Neural progenitor cell (in vitro differentiated cells): ENCODE data around the gene ATAD2B. TPM values are rescaled to one million over a fixed set of nuclear protein-coding genes. Genes with fewer than 3 reads are reported as not detected.

Experiments
- DNase-seq: peaks from one replicate; pipeline ENCODE4 v3.0.0-alpha.2; 2016; ENCODE audit warnings: low spot score
- H2AFZ ChIP-seq: fragments of 200-600 bp; sonication (generic); replicated peaks from 2 replicates; pipeline ENCODE4 v1.6.1; 2016; ENCODE audit warnings: antibody characterized with exemption
- H3F3A ChIP-seq: fragments of 200-600 bp; sonication (generic); 2 replicates; pipeline ENCODE4 v1.6.1; 2016; ENCODE audit warnings: antibody characterized with exemption, low read depth
- H3K27ac ChIP-seq: fragments of 200-600 bp; sonication (generic); 2 replicates; pipeline ENCODE4 v1.5.1; 2016; ENCODE audit warnings: mild to moderate bottlenecking
- H3K27me3 ChIP-seq: fragments of 200-600 bp; sonication (generic); 2 replicates; pipeline ENCODE4 v1.6.1; 2016; ENCODE audit warnings: mild to moderate bottlenecking, moderate library complexity
- H3K36me3 ChIP-seq: fragments of 200-600 bp; sonication (generic); 2 replicates; pipeline ENCODE4 v1.5.1; 2016
- H3K4me1 ChIP-seq: fragments of 200-600 bp; sonication (generic); 2 replicates; pipeline ENCODE4 v1.6.1; 2016; ENCODE audit warnings: mixed run types
- H3K4me2 ChIP-seq: fragments of 200-600 bp; sonication (generic); 2 replicates; pipeline ENCODE4 v1.6.1; 2016
- H3K4me3 ChIP-seq: fragments of 200-600 bp; sonication (generic); 2 replicates; pipeline ENCODE4 v1.5.1; 2016
- H3K79me2 ChIP-seq: fragments of 200-600 bp; sonication (generic); 2 replicates; pipeline ENCODE4 v1.6.1; 2016; ENCODE audit warnings: low read depth
- H3K9ac ChIP-seq: fragments of 200-600 bp; sonication (generic); 2 replicates; pipeline ENCODE4 v1.6.1; 2016
- H3K9me3 ChIP-seq: fragments of 200-600 bp; sonication (generic); 2 replicates; pipeline ENCODE4 v1.5.1; 2016; ENCODE audit warnings: low read depth
- H4K20me1 ChIP-seq: fragments of 200-600 bp; sonication (generic); 2 replicates; pipeline ENCODE4 v1.6.1; 2016; ENCODE audit warnings: low read depth
- H3K27ac Mint-ChIP-seq: 3 replicates; pipeline ENCODE4 v1.8.0; 2021; ENCODE audit warnings: mixed read lengths
- H3K27me3 Mint-ChIP-seq: 2 replicates; pipeline ENCODE4 v1.8.0; 2022; ENCODE audit warnings: low read depth, mild to moderate bottlenecking, inconsistent platforms, moderate library complexity, mixed read lengths; ENCODE audit not compliant: insufficient read depth
- H3K36me3 Mint-ChIP-seq: 3 replicates; pipeline ENCODE4 v1.8.0; 2021; ENCODE audit warnings: mixed read lengths
- H3K4me1 Mint-ChIP-seq: 3 replicates; pipeline ENCODE4 v1.8.0; 2021; ENCODE audit warnings: mixed read lengths
- H3K4me3 Mint-ChIP-seq: 3 replicates; pipeline ENCODE4 v1.8.0; 2021; ENCODE audit warnings: mild to moderate bottlenecking, moderate library complexity, mixed read lengths
- H3K9me3 Mint-ChIP-seq: 3 replicates; pipeline ENCODE4 v1.8.0; 2020; ENCODE audit warnings: mixed read lengths
- CTCF ChIP-seq: fragments of 200-600 bp; sonication (generic); IDR thresholded peaks from 2 replicates; pipeline ENCODE4 v1.5.1; 2017; ENCODE audit warnings: antibody characterized with exemption, mild to moderate bottlenecking
- EZH2 ChIP-seq: fragments of 200-600 bp; sonication (generic); IDR thresholded peaks from 2 replicates; pipeline ENCODE4 v1.6.1; 2017; ENCODE audit warnings: antibody characterized with exemption, mild to moderate bottlenecking, moderate library complexity
- EZH2phosphoT487 ChIP-seq: fragments of 200-600 bp; sonication (generic); IDR thresholded peaks from 2 replicates; pipeline ENCODE4 v1.6.1; 2017; ENCODE audit warnings: antibody characterized with exemption
- total RNA-seq: library from RNA; depleted of rRNA; stranded (reverse); fragments of >200 nt; gene quantifications from 2 replicates; pipeline ENCODE4 v1.2.3, GENCODE V29; 2015; ENCODE audit warnings: low replicate concordance

ATAD2B gene
- total RNA-seq, 1 donor from 2014 or later = 38.7 TPM

DNA sequence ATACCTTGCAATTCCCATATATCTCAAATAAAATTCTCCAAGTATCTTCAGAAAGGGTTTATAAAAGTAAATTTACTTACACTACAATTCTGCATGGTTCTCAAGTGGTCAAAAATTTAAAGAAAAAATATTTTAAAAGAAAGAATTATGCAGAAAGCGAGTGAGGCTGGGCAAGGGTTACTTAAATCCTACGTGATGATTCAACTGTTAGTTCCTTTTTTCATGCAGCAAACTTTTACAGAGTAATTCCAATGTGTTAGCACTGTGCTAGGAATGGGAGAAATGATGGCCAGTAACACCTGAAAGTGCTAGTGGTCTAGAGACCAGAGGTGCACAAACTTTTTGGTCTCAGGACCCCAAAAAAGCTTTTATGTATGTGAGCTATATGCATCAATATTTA is 133.4 kb downstream of the ATAD2B start:
- Histone ChIP-seq H2AFZ (no peak overlapping the region), H4K20me1 (no peaks in the 10 kb centered on the region), H3K9ac (no peak overlapping the region), H3K4me1 (no peaks in the 10 kb centered on the region), H3K36me3 (no peaks in the 10 kb centered on the region), H3K4me2 (no peak overlapping the region), H3F3A (no peaks in the 10 kb centered on the region), H3K9me3 (no peaks in the 10 kb centered on the region), H3K79me2 (no peaks in the 10 kb centered on the region), H3K27ac (no peak overlapping the region), H3K27me3 (no peaks in the 10 kb centered on the region), H3K4me3 (no peak overlapping the region)
- Mint-ChIP-seq H3K27ac (no peak overlapping the region), H3K9me3 (no peaks in the 10 kb centered on the region), H3K27me3 (no peaks in the 10 kb centered on the region), H3K4me1 (no peaks in the 10 kb centered on the region), H3K4me3 (no peak overlapping the region), H3K36me3 (no peaks in the 10 kb centered on the region)
- DNase-seq = no peak
- TF ChIP-seq EZH2 (no peak), CTCF (no peak), EZH2phosphoT487 (no peak)

GRCh38 chr2:23791030-23791429 is 135.9 kb downstream of the ATAD2B start:
- H3K79me2 ChIP-seq = no peaks in the 10 kb centered on the region
- no peaks in the 10 kb centered on the region for H3F3A ChIP-seq
- no peak overlapping the region for H3K4me3 ChIP-seq
- no peaks in the 10 kb centered on the region for H3K27me3 Mint-ChIP-seq
- H3K27me3 ChIP-seq = no peaks in the 10 kb centered on the region
- no peaks in the 10 kb centered on the region for H3K36me3 ChIP-seq
- no peak overlapping the region for H3K4me3 Mint-ChIP-seq
- no peaks in the 10 kb centered on the region for H3K9me3 ChIP-seq
- H4K20me1 ChIP-seq = no peaks in the 10 kb centered on the region
- H3K27ac ChIP-seq = no peak overlapping the region
- H2AFZ ChIP-seq = no peak overlapping the region
- H3K4me1 ChIP-seq = no peaks in the 10 kb centered on the region
- TF ChIP-seq EZH2phosphoT487 (no peak), EZH2 (no peak), CTCF (no peak)
- no peaks in the 10 kb centered on the region for H3K9me3 Mint-ChIP-seq
- DNase-seq = no peak
- H3K4me1 Mint-ChIP-seq = no peaks in the 10 kb centered on the region
- peaks cover 7% of the 10 kb centered on the region for H3K36me3 Mint-ChIP-seq
- no peak overlapping the region for H3K27ac Mint-ChIP-seq
- no peak overlapping the region for H3K4me2 ChIP-seq
- no peak overlapping the region for H3K9ac ChIP-seq

- H3K27me3 ChIP-seq = no peaks in the 10 kb centered on the region
- DNase-seq = no peak
- H3K9me3 ChIP-seq = no peaks in the 10 kb centered on the region
- H3K27ac ChIP-seq = no peak overlapping the region
- Mint-ChIP-seq H3K9me3 (no peaks in the 10 kb centered on the region), H3K27ac (no peak overlapping the region), H3K36me3 (peaks cover 8% of the 10 kb centered on the region), H3K4me1 (no peaks in the 10 kb centered on the region), H3K4me3 (no peak overlapping the region), H3K27me3 (no peaks in the 10 kb centered on the region)
- no peaks in the 10 kb centered on the region for H3K79me2 ChIP-seq
- no peaks in the 10 kb centered on the region for H3F3A ChIP-seq
- H3K4me2 ChIP-seq = no peak overlapping the region
- no peaks in the 10 kb centered on the region for H3K4me1 ChIP-seq
- H4K20me1 ChIP-seq = no peaks in the 10 kb centered on the region
- H3K9ac ChIP-seq = no peak overlapping the region
- H2AFZ ChIP-seq = no peak overlapping the region
- peaks cover 7% of the 10 kb centered on the region for H3K36me3 ChIP-seq
- H3K4me3 ChIP-seq = no peak overlapping the region
- TF ChIP-seq EZH2phosphoT487 (no peak), EZH2 (no peak), CTCF (no peak)
These were observed 137.9 kb downstream of the ATAD2B start for GRCh38 chr2:23789012-23789411.
